ENCODE measurements around the gene ZNF614. TPM values are rescaled to one million over a fixed set of nuclear protein-coding genes. Genes with fewer than 3 reads are reported as not detected.
A peak's percentile ranks its signal among the peaks of the same experiment; 100 is the strongest.

The ZNF614 gene
- total and polyA plus RNA-seq, 10 of the 15 experiments (the other 5 are each of a cell fraction or from before 2014, with no cell fraction given): 3.9 to 16.0 (median 9.6) TPM

GRCh38 chr19:52028027-52028779 is at the start of gene ZNF614 (continued):
- TF ChIP-seq, protein P1, sequence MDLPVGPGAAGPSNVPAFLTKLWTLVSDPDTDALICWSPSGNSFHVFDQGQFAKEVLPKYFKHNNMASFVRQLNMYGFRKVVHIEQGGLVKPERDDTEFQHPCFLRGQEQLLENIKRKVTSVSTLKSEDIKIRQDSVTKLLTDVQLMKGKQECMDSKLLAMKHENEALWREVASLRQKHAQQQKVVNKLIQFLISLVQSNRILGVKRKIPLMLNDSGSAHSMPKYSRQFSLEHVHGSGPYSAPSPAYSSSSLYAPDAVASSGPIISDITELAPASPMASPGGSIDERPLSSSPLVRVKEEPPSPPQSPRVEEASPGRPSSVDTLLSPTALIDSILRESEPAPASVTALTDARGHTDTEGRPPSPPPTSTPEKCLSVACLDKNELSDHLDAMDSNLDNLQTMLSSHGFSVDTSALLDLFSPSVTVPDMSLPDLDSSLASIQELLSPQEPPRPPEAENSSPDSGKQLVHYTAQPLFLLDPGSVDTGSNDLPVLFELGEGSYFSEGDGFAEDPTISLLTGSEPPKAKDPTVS (IDR thresholded peaks at IDR 0.05; ENCODE audit: low read depth, low read length): no peak; the same call in 1 of the 2 replicates
- TF ChIP-seq SUPT20H (IDR thresholded peaks at IDR 0.05; ENCODE audit: borderline replicate concordance, control insufficient read depth, low read depth, low read length): no peak
- peak; percentile 75 for TF ChIP-seq BRCA1 (IDR thresholded peaks at IDR 0.05; ENCODE audit: low read depth, low read length)
- TF ChIP-seq SREBF1 (IDR thresholded peaks at IDR 0.05; ENCODE audit: low read length): no peak
- TF ChIP-seq, protein P2, sequence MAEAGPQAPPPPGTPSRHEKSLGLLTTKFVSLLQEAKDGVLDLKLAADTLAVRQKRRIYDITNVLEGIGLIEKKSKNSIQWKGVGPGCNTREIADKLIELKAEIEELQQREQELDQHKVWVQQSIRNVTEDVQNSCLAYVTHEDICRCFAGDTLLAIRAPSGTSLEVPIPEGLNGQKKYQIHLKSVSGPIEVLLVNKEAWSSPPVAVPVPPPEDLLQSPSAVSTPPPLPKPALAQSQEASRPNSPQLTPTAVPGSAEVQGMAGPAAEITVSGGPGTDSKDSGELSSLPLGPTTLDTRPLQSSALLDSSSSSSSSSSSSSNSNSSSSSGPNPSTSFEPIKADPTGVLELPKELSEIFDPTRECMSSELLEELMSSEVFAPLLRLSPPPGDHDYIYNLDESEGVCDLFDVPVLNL (IDR thresholded peaks at IDR 0.05; ENCODE audit: low read depth, low read length): 0 out of 2 replicates have a peak, but pooled peaks have one; percentile 9

DNA sequence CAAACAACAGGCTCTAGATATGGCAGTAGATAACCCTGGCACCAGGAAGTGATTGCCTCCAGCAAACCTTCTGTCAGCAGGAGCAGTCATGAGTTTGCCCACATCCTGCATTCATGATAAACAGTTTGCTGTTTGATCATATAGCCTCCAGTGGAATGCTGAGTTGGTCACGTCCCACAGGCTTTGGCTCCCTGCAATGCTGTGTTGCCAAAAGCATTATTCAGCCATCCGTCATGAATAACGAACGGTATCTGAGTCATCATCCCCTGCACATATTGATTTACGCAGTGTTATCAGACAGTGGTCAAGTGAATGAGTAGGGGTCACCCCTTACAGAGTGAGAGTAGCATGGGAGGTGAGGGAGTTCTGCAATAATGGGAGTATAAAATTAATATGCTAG is 42.3 kb upstream of the ZNF614 start:
- Histone ChIP-seq H3K79me2 (ENCODE audit: control insufficient read depth, insufficient read depth, low read length) (no peaks in the 10 kb centered on the region), H3K4me2 (ENCODE audit: control insufficient read depth, insufficient read depth) (no peak overlapping the region), H4K20me1 (ENCODE audit: control insufficient read depth, insufficient read depth) (no peaks in the 10 kb centered on the region), H3K4me3 (no peak overlapping the region), H3K9ac (ENCODE audit: control insufficient read depth, insufficient read depth, low read length) (no peak overlapping the region), H3K27ac (ENCODE audit: control insufficient read depth, insufficient read depth) (no peak overlapping the region), H3K27me3 (replicated peaks in 1 of 2; ENCODE audit: control insufficient read depth in 2 of 2, insufficient read depth in 2 of 2, low read length in 1 of 2) (no peaks in the 10 kb centered on the region), H3K4me1 (ENCODE audit: control insufficient read depth, insufficient read depth, low read length) (no peaks in the 10 kb centered on the region), H3K36me3 (ENCODE audit: control insufficient read depth in 2 of 2, insufficient read depth in 2 of 2, low read length in 1 of 2) (peaks cover 0 to 36% of the 10 kb centered on the region in 2 experiments), H3K9me3 (replicated peaks; ENCODE audit: control insufficient read depth, insufficient read depth, low read length) (peaks cover 63% of the 10 kb centered on the region), H2AFZ (ENCODE audit: control insufficient read depth, low read depth, low read length) (no peak overlapping the region)
- ATAC-seq (no peak), FAIRE-seq (no peak), DNase-seq (ENCODE audit: low read depth, low spot score) (no peak)
- BruUV-seq (replicated peaks): no TSS peak
- CTCF ChIA-PET: no interaction called here
- POLR2A ChIA-PET: interaction anchor here (1.1 kb wide), 1 partner anchor 9 kb away, joined by 8 read pairs; no protein-coding TSS in a partner anchor
- SMC1A ChIA-PET (ENCODE audit: uncharacterized antibody, unreplicated experiment): no interaction called here
- in situ Hi-C loops (cut with MboI) (no loop called here), intact Hi-C loops (cut with micrococcal nuclease; ENCODE audit: unreplicated experiment) (no loop called here)
- RAD21 ChIA-PET (ENCODE audit: unreplicated experiment): no interaction called here
- whole genome bisulfite sequencing (ENCODE audit: insufficient coverage, insufficient replicate concordance, low lambda C conversion rate, missing lambda C conversion rate): 93% methylated on average over 5 of the region's 5 CpGs
- TF ChIP-seq BACH1 (IDR thresholded peaks at IDR 0.05; ENCODE audit: borderline replicate concordance): no peak
- TF ChIP-seq ZSCAN29 (IDR thresholded peaks at IDR 0.05): no peak

Data from GM12878 (cell line).